ENCODE data around the gene R3HDM4. TPM values are rescaled to one million over a fixed set of nuclear protein-coding genes. Genes with fewer than 3 reads are reported as not detected.

R3HDM4 gene
- total and polyA plus RNA-seq, 4 donors, result 14.1 to 72.4 (median 20.2) TPM

- Histone ChIP-seq H3K4me1 (ENCODE audit: control insufficient read depth in 4 of 4, insufficient read depth in 4 of 4, low read length in 3 of 4) (peaks cover 5 to 10% (median 7%) of the 10 kb centered on the region in 4 donors), H3K27me3 (ENCODE audit: control insufficient read depth in 4 of 4, insufficient read depth in 4 of 4, low read length in 3 of 4) (no peaks in the 10 kb centered on the region), H3K4me3 (ENCODE audit: low read depth in 1 of 3, low read length in 3 of 3) (no peak overlapping the region), H3K36me3 (ENCODE audit: control insufficient read depth in 4 of 4, insufficient read depth in 3 of 4, low read depth in 1 of 4, low read length in 3 of 4) (no peaks in the 10 kb centered on the region), H3K27ac (ENCODE audit: low read depth in 1 of 2, low read length in 2 of 2) (no peak overlapping the region), H3K9me3 (ENCODE audit: control insufficient read depth in 4 of 4, low read length in 3 of 4) (no peaks in the 10 kb centered on the region), H3K9ac (ENCODE audit: low read depth in 1 of 2, low read length in 2 of 2) (no peak overlapping the region)
- DNase-seq (ENCODE audit: low spot score), result peak; percentile 91
- 79% methylated on average over 14 of the region's 14 CpGs for WGBS
- TF ChIP-seq HNF4G (IDR thresholded peaks at IDR 0.05), result no peak
- TF ChIP-seq MAX (IDR thresholded peaks at IDR 0.05), result no peak
- no peak for TF ChIP-seq RXRA (IDR thresholded peaks at IDR 0.05)
- TF ChIP-seq JUND (IDR thresholded peaks at IDR 0.05), result no peak
- TF ChIP-seq CTCF (IDR thresholded peaks at IDR 0.05; ENCODE audit: low read depth, low read length, missing input control), result no peak
- TF ChIP-seq TAF1 (conservative IDR thresholded peaks at IDR 0.05), result no peak
- TF ChIP-seq GABPA (IDR thresholded peaks at IDR 0.05 in 1 of 2, conservative IDR thresholded peaks at IDR 0.05 in 1 of 2), result no peak
- no peak for TF ChIP-seq ATF3 (IDR thresholded peaks at IDR 0.05)
- TF ChIP-seq FOXA2 (IDR thresholded peaks at IDR 0.05), result no peak
- no peak for TF ChIP-seq HNF4A (conservative IDR thresholded peaks at IDR 0.05)
- no peak for TF ChIP-seq FOXA1 (IDR thresholded peaks at IDR 0.05)
- TF ChIP-seq YY1 (IDR thresholded peaks at IDR 0.05), result no peak
- no peak for TF ChIP-seq RAD21 (IDR thresholded peaks at IDR 0.05)
- no peak for TF ChIP-seq SP1 (IDR thresholded peaks at IDR 0.05)
- no peak for TF ChIP-seq ZBTB33 (IDR thresholded peaks at IDR 0.05)
- no peak for TF ChIP-seq NR2F2 (IDR thresholded peaks at IDR 0.05)
- no peak for TF ChIP-seq REST (IDR thresholded peaks at IDR 0.05)
- TF ChIP-seq EGR1 (IDR thresholded peaks at IDR 0.05; ENCODE audit: low read depth in 2 of 2), result no peak
Measured at GRCh38 chr19:907183-907853, 5.7 kb downstream of the R3HDM4 start.

Data from liver (tissue), 9 donors.